ENCODE data around the gene VIM.

GRCh38 chr10:17237149-17237527 lies 9.1 kb downstream of the VIM start:
- TF ChIP-seq SUPT20H (IDR thresholded peaks at IDR 0.05; ENCODE audit: borderline replicate concordance, control insufficient read depth, low read depth, low read length) (no peak), CBX3 (IDR thresholded peaks at IDR 0.05; ENCODE audit: borderline replicate concordance, low read depth) (no peak), POLR2A (IDR thresholded peaks at IDR 0.05; ENCODE audit: low read depth, low read length) (no peak), HCFC1 (IDR thresholded peaks at IDR 0.05; ENCODE audit: low read length) (no peak), ASH2L (IDR thresholded peaks at IDR 0.05; ENCODE audit: borderline replicate concordance, low read depth) (no peak), HDGF (IDR thresholded peaks at IDR 0.05) (no peak)
- TF ChIP-seq, protein P1, sequence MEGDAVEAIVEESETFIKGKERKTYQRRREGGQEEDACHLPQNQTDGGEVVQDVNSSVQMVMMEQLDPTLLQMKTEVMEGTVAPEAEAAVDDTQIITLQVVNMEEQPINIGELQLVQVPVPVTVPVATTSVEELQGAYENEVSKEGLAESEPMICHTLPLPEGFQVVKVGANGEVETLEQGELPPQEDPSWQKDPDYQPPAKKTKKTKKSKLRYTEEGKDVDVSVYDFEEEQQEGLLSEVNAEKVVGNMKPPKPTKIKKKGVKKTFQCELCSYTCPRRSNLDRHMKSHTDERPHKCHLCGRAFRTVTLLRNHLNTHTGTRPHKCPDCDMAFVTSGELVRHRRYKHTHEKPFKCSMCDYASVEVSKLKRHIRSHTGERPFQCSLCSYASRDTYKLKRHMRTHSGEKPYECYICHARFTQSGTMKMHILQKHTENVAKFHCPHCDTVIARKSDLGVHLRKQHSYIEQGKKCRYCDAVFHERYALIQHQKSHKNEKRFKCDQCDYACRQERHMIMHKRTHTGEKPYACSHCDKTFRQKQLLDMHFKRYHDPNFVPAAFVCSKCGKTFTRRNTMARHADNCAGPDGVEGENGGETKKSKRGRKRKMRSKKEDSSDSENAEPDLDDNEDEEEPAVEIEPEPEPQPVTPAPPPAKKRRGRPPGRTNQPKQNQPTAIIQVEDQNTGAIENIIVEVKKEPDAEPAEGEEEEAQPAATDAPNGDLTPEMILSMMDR (IDR thresholded peaks at IDR 0.05 in 2 of 3, conservative IDR thresholded peaks at IDR 0.05 in 1 of 3; ENCODE audit: control insufficient read depth in 2 of 3, extremely low read depth in 1 of 3, insufficient read depth in 1 of 3, low read depth in 3 of 3, low read length in 3 of 3) = no peak
